ENCODE measurements around the gene RBMS3.

The RBMS3 gene

GRCh38 chr3:29937185-29937584, 656.3 kb downstream of the RBMS3 start:
- no peak for DNase-seq
- in situ Hi-C loops (cut with HindIII; ENCODE audit: low pct_ligation_motif_present, low pct_unique_long_range_greater_than_20kb, low sequenced_read_pairs) = no loop called here

GRCh38 chr3:29940759-29941323, 660.0 kb downstream of the RBMS3 start:
- DNase-seq = no peak
- in situ Hi-C loops (cut with HindIII; ENCODE audit: low pct_ligation_motif_present, low pct_unique_long_range_greater_than_20kb, low sequenced_read_pairs) = no loop called here

DNA sequence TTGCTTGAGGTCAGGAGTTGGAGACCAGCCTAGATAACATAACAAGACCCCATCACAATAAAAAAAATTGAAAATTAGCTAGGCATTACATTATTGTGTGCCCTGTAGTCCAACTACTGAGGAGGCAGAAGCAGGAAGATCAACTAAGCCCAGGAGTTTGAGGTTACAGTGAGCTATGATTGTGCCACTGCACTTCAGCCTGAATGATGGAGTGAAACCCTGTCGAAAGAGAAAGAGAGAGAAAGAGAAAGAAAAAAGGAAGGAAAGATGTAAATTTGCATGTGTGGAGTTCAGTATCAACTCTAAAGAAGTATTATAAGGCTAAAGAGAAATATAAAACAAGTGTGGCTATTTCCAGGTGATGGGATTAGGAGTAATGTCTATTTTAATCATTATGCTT, 661.4 kb downstream of the RBMS3 start:
- no peak for DNase-seq
- in situ Hi-C loops (cut with HindIII; ENCODE audit: low pct_ligation_motif_present, low pct_unique_long_range_greater_than_20kb, low sequenced_read_pairs) = no loop called here

- no peak for DNase-seq
- in situ Hi-C loops (cut with HindIII; ENCODE audit: low pct_ligation_motif_present, low pct_unique_long_range_greater_than_20kb, low sequenced_read_pairs) = no loop called here
Measured at GRCh38 chr3:29949131-29949530, 668.3 kb downstream of the RBMS3 start.

DNA sequence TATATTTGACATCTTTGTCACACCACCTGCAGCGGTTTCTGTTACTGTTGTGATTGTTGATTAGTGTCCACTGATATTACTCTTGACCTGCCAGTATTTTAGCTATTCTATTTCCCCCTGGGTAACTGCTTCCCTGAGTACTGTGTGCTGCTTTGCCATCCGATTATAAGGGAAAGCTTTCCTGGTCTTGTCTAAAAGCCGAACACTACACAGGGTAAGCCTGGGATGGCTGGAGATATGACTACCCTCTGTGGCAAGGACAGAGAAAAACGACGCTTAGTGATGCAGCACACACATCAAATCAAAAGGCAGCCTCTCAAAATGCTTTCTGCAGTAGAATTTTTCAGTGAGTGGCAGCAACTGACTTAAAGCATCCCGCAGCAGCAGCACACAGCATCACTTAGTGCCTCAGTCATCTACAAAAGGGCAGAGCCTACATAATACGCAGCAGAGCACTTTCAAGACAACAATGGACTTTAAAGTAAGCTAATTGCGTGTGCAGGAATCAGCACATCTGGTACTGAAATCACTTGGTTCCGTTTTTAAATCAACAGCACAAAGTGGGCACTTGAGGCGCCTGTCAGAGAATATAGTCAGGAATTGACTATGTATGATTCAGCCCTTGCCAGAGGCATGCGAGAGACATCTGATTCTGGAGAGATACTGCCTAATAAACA, 669.2 kb downstream of the RBMS3 start:
- no peak for DNase-seq
- in situ Hi-C loops (cut with HindIII; ENCODE audit: low pct_ligation_motif_present, low pct_unique_long_range_greater_than_20kb, low sequenced_read_pairs) = no loop called here

DNA sequence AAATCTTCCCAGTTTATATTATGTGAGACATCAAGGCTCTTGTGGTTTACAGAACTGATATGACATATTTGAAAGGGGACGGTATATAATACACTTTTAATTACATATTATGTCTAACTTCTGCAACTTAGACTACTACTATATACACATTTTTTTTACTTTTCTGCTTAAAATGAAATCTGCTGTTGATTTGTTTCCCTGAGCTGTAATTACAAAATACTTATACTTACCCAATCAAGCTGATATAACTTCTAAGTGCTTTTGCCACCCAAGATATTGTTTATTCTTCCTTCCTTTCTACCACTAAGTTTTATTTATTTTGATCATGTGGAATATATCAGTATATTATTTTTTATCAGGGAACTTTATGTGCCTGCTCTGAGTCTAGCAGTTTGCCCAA, 671.6 kb downstream of the RBMS3 start:
- DNase-seq = no peak
- in situ Hi-C loops (cut with HindIII; ENCODE audit: low pct_ligation_motif_present, low pct_unique_long_range_greater_than_20kb, low sequenced_read_pairs) = no loop called here

- DNase-seq = no peak
- in situ Hi-C loops (cut with HindIII; ENCODE audit: low pct_ligation_motif_present, low pct_unique_long_range_greater_than_20kb, low sequenced_read_pairs) = no loop called here
Measured at GRCh38 chr3:29955413-29955812, 674.5 kb downstream of the RBMS3 start.

DNA sequence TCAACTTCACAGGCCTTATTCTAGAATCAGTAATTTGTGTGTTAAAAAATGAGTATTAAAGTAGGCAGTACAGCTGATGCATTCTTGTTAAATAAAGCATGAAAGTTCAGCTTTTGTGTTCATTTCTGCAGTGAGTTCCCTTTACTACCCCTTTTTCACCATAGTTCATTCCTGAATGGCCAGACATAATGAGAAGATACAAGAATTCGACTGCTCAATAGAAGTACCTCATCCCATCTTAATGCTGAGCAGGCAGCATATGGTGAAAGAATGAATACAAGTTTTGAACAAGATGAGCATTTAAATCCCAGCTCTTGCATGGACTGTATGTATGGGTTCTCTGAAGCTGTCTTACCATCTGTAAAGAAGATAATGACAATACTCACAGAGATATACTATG, 677.9 kb downstream of the RBMS3 start:
- in situ Hi-C loops (cut with HindIII; ENCODE audit: low pct_ligation_motif_present, low pct_unique_long_range_greater_than_20kb, low sequenced_read_pairs) = no loop called here
- no peak for DNase-seq

GRCh38 chr3:29971895-29972294, 691.0 kb downstream of the RBMS3 start:
- no peak for DNase-seq
- in situ Hi-C loops (cut with HindIII; ENCODE audit: low pct_ligation_motif_present, low pct_unique_long_range_greater_than_20kb, low sequenced_read_pairs) = no loop called here

- DNase-seq = no peak
- in situ Hi-C loops (cut with HindIII; ENCODE audit: low pct_ligation_motif_present, low pct_unique_long_range_greater_than_20kb, low sequenced_read_pairs) = no loop called here
Measured at GRCh38 chr3:29972320-29972993, 691.6 kb downstream of the RBMS3 start.

- no peak for DNase-seq
- in situ Hi-C loops (cut with HindIII; ENCODE audit: low pct_ligation_motif_present, low pct_unique_long_range_greater_than_20kb, low sequenced_read_pairs) = no loop called here
Measured at GRCh38 chr3:29973763-29974162, 692.9 kb downstream of the RBMS3 start.

DNA sequence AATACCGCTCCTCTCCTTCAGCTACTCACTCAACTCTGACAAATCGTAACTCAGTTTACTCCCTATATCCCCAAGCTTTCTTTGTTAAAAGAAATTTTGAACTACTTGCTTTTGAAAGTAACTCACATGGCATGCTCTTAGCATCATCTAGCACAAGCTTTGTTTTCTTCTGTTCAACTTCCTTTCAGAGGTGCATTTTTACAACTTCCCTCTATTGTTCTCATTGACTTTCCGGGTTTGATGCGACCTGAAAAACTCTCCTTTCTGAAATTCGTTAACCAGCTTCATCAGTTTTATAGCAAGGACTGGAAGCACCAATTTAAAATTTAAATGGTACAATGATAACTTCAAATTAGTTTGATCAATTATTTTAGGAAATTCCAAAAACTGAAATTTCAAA, 696.0 kb downstream of the RBMS3 start:
- in situ Hi-C loops (cut with HindIII; ENCODE audit: low pct_ligation_motif_present, low pct_unique_long_range_greater_than_20kb, low sequenced_read_pairs) = no loop called here
- no peak for DNase-seq

DNA sequence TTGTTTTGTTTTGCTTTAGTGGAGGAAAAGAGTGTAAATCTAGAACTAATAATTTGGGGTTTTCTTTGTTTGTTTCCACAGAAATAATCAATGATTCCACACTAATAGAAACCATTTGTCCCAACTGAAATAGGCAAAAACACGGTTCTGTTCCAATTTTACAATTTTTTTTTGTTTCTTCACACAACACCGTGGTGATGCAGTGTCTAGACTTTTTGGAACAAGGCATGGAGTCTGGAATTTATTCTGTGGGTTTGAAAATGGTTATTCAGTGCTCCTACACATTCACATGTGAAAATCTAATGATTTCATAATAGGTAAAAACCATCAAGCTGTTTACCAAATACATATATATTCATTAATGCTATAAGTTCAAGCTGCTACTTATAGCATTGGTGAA, 696.5 kb downstream of the RBMS3 start:
- in situ Hi-C loops (cut with HindIII; ENCODE audit: low pct_ligation_motif_present, low pct_unique_long_range_greater_than_20kb, low sequenced_read_pairs) = no loop called here

DNA sequence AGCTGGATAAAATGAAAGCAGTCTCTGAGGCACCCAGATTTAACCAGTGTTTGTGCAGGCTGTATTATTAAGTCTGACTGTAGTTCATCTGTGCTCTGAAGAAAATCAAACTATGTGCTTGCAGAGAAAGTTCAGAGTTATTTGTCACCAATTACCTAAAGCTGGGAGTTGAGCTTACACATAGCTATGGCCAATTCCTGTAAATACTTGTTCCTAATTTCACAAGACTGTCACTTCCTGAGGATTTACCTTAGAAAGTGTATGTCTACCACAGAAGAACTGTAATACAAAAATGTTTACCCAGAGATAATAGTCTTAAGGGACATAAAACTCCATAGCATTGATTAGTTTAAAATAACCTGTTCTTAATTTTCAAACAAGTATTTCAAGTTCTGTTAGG, 697.2 kb downstream of the RBMS3 start:
- in situ Hi-C loops (cut with HindIII; ENCODE audit: low pct_ligation_motif_present, low pct_unique_long_range_greater_than_20kb, low sequenced_read_pairs) = no loop called here
- no peak for DNase-seq

More for the DNA sequence above, 696.5 kb downstream of the RBMS3 start:
- no peak for DNase-seq

GRCh38 chr3:29991198-29991597, 710.3 kb downstream of the RBMS3 start:
- DNase-seq = no peak

GRCh38 chr3:30002797-30003196, 721.9 kb downstream of the RBMS3 start:
- DNase-seq = no peak
- in situ Hi-C loops (cut with HindIII; ENCODE audit: low pct_ligation_motif_present, low pct_unique_long_range_greater_than_20kb, low sequenced_read_pairs) = no loop called here

More at GRCh38 chr3:29991198-29991597, 710.3 kb downstream of the RBMS3 start:
- in situ Hi-C loops (cut with HindIII; ENCODE audit: low pct_ligation_motif_present, low pct_unique_long_range_greater_than_20kb, low sequenced_read_pairs) = no loop called here

- in situ Hi-C loops (cut with HindIII; ENCODE audit: low pct_ligation_motif_present, low pct_unique_long_range_greater_than_20kb, low sequenced_read_pairs) = no loop called here
- DNase-seq = no peak
Measured at GRCh38 chr3:30003741-30004140, 722.9 kb downstream of the RBMS3 start.

GRCh38 chr3:30004481-30004880, 723.6 kb downstream of the RBMS3 start:
- DNase-seq = no peak
- in situ Hi-C loops (cut with HindIII; ENCODE audit: low pct_ligation_motif_present, low pct_unique_long_range_greater_than_20kb, low sequenced_read_pairs) = no loop called here

GRCh38 chr3:30006111-30006510, 725.2 kb downstream of the RBMS3 start:
- in situ Hi-C loops (cut with HindIII; ENCODE audit: low pct_ligation_motif_present, low pct_unique_long_range_greater_than_20kb, low sequenced_read_pairs) = no loop called here
- DNase-seq = no peak

DNA sequence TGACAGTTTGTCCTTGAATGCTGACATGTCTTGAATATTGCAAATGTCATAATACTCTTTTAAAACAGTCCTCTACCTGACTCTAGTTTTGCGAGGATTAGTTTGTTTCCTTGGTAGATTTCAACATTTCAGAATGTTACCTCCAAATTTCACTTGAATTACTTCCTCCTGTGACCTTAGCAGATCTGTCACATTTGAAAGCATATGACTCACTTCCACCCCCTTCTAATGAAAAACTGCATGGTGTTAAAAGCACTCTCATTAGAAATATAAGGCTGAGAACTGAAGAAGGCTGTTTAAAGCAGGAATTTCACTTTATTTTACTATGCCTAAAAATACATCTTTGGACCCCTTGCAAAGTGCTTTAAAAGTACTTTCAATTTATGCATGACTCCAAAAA, 726.8 kb downstream of the RBMS3 start:
- in situ Hi-C loops (cut with HindIII; ENCODE audit: low pct_ligation_motif_present, low pct_unique_long_range_greater_than_20kb, low sequenced_read_pairs) = no loop called here
- peak; percentile 4 for DNase-seq
